Neuronal stem cell (in vitro differentiated cells): ENCODE measurements around the gene ESYT1.

Source experiments
- DNase-seq: peaks from one replicate; pipeline ENCODE4 v3.0.0-alpha.2; 2013; ENCODE audit warnings: low spot score
- H2AFZ ChIP-seq: one replicate; pipeline ENCODE4 v1.6.1; 2013; ENCODE audit warnings: mild to moderate bottlenecking, low read length, inconsistent platforms
- H2AK5ac ChIP-seq: 2 replicates; pipeline ENCODE4 v1.6.1; 2013; ENCODE audit warnings: low read depth, mild to moderate bottlenecking, inconsistent platforms, low read length, moderate library complexity, mixed read lengths
- H2BK120ac ChIP-seq: 2 replicates; pipeline ENCODE4 v1.6.1; 2013; ENCODE audit warnings: low read depth, mild to moderate bottlenecking, inconsistent platforms, low read length, moderate library complexity, mixed read lengths
- H2BK12ac ChIP-seq: one replicate; pipeline ENCODE4 v1.6.1; 2013; ENCODE audit warnings: low read length, inconsistent platforms
- H2BK15ac ChIP-seq: 2 replicates; pipeline ENCODE4 v1.6.1; 2013; ENCODE audit warnings: mild to moderate bottlenecking, low read length, inconsistent platforms, mixed read lengths
- H2BK5ac ChIP-seq: one replicate; pipeline ENCODE4 v1.6.1; 2013; ENCODE audit warnings: inconsistent platforms, mild to moderate bottlenecking, low read length, moderate library complexity
- H3K14ac ChIP-seq: one replicate; pipeline ENCODE4 v1.6.1; 2013; ENCODE audit warnings: low read length, inconsistent platforms
- H3K18ac ChIP-seq: 2 replicates; pipeline ENCODE4 v1.6.1; 2013; ENCODE audit warnings: low read length, inconsistent platforms
- H3K23ac ChIP-seq: 2 replicates; pipeline ENCODE4 v1.6.1; 2013; ENCODE audit warnings: low read depth, mild to moderate bottlenecking, mixed read lengths, low read length, inconsistent platforms; ENCODE audit not compliant: poor library complexity
- H3K27ac ChIP-seq: replicated peaks from 3 replicates; pipeline ENCODE4 v1.5.1; 2013; ENCODE audit warnings: low read length, inconsistent platforms
- H3K27me3 ChIP-seq, 3 experiments: 2 replicates each; pipeline ENCODE4 v1.6.1; 2013; ENCODE audit warnings: low read length in 3 of 3, mild to moderate bottlenecking in 2 of 3, inconsistent platforms in 1 of 3, low read depth in 1 of 3, mixed read lengths in 1 of 3, moderate library complexity in 1 of 3; ENCODE audit not compliant: control insufficient read depth in 3 of 3, insufficient read depth in 3 of 3
- H3K36me3 ChIP-seq, 2 donors: replicated peaks in 1 of 2; 2 replicates each; pipeline ENCODE4 v1.6.1; 2013; ENCODE audit warnings: low read length in 2 of 2; ENCODE audit not compliant: control insufficient read depth in 2 of 2, insufficient read depth in 2 of 2
- H3K4ac ChIP-seq: 2 replicates; pipeline ENCODE4 v1.6.1; 2013; ENCODE audit warnings: inconsistent platforms, mild to moderate bottlenecking, low read length, moderate library complexity
- H3K4me1 ChIP-seq, 2 donors: 1 replicate in 1 of 2; 2 replicates in 1 of 2; pipeline ENCODE4 v1.6.1; 2013; ENCODE audit warnings: low read length in 2 of 2, low read depth in 1 of 2; ENCODE audit not compliant: control insufficient read depth in 2 of 2, insufficient read depth in 1 of 2
- H3K4me2 ChIP-seq: one replicate; pipeline ENCODE4 v1.6.1; 2013; ENCODE audit warnings: mild to moderate bottlenecking, low read length, inconsistent platforms; ENCODE audit not compliant: insufficient read depth, poor library complexity, severe bottlenecking
- H3K4me3 ChIP-seq, 2 donors: 2 replicates each; pipeline ENCODE4 v1.5.1; 2013; ENCODE audit warnings: low read length in 2 of 2, mild to moderate bottlenecking in 2 of 2, inconsistent platforms in 1 of 2, moderate library complexity in 1 of 2
- H3K79me1 ChIP-seq: one replicate; pipeline ENCODE4 v1.6.1; 2013; ENCODE audit warnings: low read depth, mild to moderate bottlenecking, inconsistent platforms, low read length, moderate library complexity
- H3K9ac ChIP-seq: one replicate; pipeline ENCODE4 v1.6.1; 2013; ENCODE audit warnings: mild to moderate bottlenecking, low read depth, low read length, inconsistent platforms; ENCODE audit not compliant: poor library complexity
- H3K9me3 ChIP-seq, 2 donors: replicated peaks in 1 of 2; 2 replicates each; pipeline versions ENCODE3 to v1.6.1; 2013; ENCODE audit warnings: low read length in 2 of 2, mild to moderate bottlenecking in 2 of 2, inconsistent platforms in 1 of 2, low read depth in 1 of 2, mixed read lengths in 1 of 2, moderate library complexity in 1 of 2; ENCODE audit not compliant: control insufficient read depth in 2 of 2, insufficient read depth in 1 of 2
- H4K8ac ChIP-seq: one replicate; pipeline ENCODE4 v1.6.1; 2013; ENCODE audit warnings: low read depth, mild to moderate bottlenecking, inconsistent platforms, low read length, moderate library complexity
- H4K91ac ChIP-seq: one replicate; pipeline ENCODE4 v1.6.1; 2013; ENCODE audit warnings: low read length, low read depth, mild to moderate bottlenecking, inconsistent platforms; ENCODE audit not compliant: poor library complexity
- WGBS, 2 donors: extraction: QIAGEN DNeasy Blood & Tissue Kit; methylation state at CpG; one replicate each; pipeline ENCODE4 v1.1.7; 2013; ENCODE audit warnings: missing lambda C conversion rate in 2 of 2, mixed read lengths in 1 of 2; ENCODE audit not compliant: insufficient read length in 2 of 2, insufficient replicate concordance in 1 of 2; ENCODE audit errors: extremely low coverage in 2 of 2; 5-methylcytosine and 5-hydroxymethylcytosine counted together

Gene ESYT1

DNA sequence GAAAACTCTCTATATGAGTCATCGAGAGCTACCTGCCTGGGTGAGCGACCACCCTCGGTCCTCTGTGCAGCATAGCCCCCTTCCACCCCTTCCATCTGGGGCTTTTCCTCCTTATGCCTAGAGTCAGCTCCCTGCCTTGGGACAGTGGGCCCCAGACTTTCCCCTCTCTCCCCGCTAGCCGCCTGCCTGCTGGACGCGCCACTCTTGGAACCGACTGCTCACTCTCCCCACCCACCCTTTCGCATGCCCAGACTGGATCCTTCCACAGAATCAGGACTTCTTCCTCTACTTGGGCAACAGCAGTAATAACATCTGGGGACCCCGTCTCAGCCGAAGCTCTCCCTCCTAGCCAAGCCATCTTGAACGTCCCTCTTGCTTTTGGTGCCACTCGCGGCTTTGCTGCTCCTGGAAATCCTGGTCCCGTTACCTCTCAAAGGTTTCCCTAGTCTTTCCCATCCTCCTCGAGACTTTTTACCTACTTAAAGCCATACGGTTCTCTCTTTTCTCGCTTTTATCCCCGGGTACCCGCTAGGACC is 671 bp downstream of the ESYT1 start:
- no peaks in the 10 kb centered on the region for H3K79me1 ChIP-seq
- peak overlapping the region; percentile 92 for H3K14ac ChIP-seq
- peak overlapping the region; percentile 92 for H3K4me2 ChIP-seq
- H3K4ac ChIP-seq = no peak overlapping the region
- no peak overlapping the region for H2BK120ac ChIP-seq
- H4K8ac ChIP-seq = no peak overlapping the region
- H3K4me3 ChIP-seq = peak overlapping the region; percentile 82 to 83
- no peak overlapping the region for H4K91ac ChIP-seq
- peak overlapping the region; percentile 88 for H2AFZ ChIP-seq
- peak overlapping the region; percentile 44 for H2BK12ac ChIP-seq
- no peaks in the 10 kb centered on the region for H3K9me3 ChIP-seq
- H3K9ac ChIP-seq = peak overlapping the region; percentile 96
- H2BK5ac ChIP-seq = no peak overlapping the region
- H3K27me3 ChIP-seq = no peaks in the 10 kb centered on the region
- H3K18ac ChIP-seq = peak overlapping the region; percentile 95
- H3K27ac ChIP-seq = no peak overlapping the region
- H2BK15ac ChIP-seq = peak overlapping the region; percentile 76
- no CpG with 5 or more reads among the region's 20 CpGs for WGBS, 2 donors
- H3K23ac ChIP-seq = peak overlapping the region; percentile 77
- H3K4me1 ChIP-seq = peaks cover 13% of the 10 kb centered on the region in 2 donors
- H3K36me3 ChIP-seq = peaks cover 30 to 44% of the 10 kb centered on the region in 2 donors
- H2AK5ac ChIP-seq = peak overlapping the region; percentile 16
- no peak for DNase-seq

DNA sequence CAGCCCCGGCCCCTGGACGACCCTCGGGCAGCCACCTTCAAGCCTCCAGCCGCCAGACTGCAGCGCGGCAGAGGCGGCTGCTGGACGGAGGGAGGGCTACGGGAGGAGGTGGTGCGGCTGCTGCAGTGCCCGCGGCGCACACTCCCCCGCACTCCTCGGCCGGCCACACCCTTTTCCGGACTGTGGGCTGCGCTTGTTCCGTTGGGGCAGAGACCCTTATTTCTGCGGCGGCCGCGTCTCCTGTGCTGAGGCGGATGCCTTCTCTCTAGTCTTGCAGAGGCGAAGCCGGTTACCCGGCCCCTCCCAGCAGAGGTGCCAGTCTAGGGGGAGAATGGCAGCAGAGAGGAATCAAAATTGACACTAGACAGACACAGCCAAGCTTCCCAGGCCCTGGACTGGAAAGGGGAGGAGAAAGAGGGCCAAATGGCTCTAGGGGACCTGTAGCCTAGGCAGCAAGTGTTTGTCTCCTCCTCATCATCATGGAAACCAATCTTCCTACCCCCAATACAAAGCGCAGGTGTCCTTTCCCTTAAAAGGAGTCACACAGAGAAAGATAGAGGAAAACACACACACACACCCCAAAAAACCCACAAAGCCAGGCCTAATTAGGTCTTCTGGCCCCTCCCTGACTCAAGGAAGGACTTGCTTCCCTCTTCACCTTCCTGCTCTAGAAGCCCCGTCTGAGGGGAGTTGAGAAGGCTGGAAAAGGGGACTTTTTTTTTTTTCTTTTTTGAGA is 1.3 kb downstream of the ESYT1 start:
- H3K9me3 ChIP-seq = no peaks in the 10 kb centered on the region
- H3K23ac ChIP-seq = peak overlapping the region; percentile 31
- H3K79me1 ChIP-seq = no peaks in the 10 kb centered on the region
- peak overlapping the region; percentile 82 to 83 for H3K4me3 ChIP-seq
- H3K4ac ChIP-seq = no peak overlapping the region
- DNase-seq = no peak
- H2BK15ac ChIP-seq = no peak overlapping the region
- no peak overlapping the region for H3K27ac ChIP-seq
- no peak overlapping the region for H3K14ac ChIP-seq
- H2AFZ ChIP-seq = peak overlapping the region; percentile 88
- peak overlapping the region; percentile 95 for H3K18ac ChIP-seq
- H4K8ac ChIP-seq = no peak overlapping the region
- H4K91ac ChIP-seq = no peak overlapping the region
- WGBS, 2 donors = no CpG with 5 or more reads among the region's 29 CpGs
- H3K36me3 ChIP-seq = peaks cover 33 to 46% of the 10 kb centered on the region in 2 donors
- no peak overlapping the region for H2BK120ac ChIP-seq
- H2BK12ac ChIP-seq = no peak overlapping the region
- peak overlapping the region; percentile 96 for H3K9ac ChIP-seq
- H2BK5ac ChIP-seq = no peak overlapping the region
- H2AK5ac ChIP-seq = no peak overlapping the region
- peak overlapping the region; percentile 92 for H3K4me2 ChIP-seq
- peaks cover 13% of the 10 kb centered on the region in 2 donors for H3K4me1 ChIP-seq
- H3K27me3 ChIP-seq = no peaks in the 10 kb centered on the region

DNA sequence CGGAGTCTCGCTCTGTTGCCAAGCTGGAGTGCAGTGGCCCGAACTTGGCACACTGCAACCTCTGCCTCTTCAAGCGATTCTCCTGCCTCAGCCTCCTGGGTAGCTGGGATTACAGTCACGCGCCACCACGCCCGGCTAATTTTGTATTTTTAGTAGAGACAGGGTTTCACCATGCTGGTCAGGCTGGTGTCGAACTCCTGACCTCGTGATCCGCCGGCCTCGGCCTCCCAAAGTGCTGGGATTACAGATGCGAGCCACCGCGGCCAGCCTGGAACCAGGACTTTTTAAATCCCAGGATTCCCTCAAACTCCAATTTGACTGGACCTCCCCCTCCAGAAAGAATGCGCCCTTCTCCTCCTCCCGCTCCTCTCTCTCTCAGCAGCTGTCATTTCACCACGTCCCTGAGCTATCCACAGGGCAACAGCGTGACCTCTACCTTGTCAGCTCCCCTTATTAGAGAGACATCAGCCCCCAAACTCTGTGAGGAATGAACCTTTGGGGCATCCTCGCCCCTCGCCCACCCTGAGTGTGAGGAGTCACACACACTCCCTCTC is 2.0 kb downstream of the ESYT1 start:
- no peak overlapping the region for H3K23ac ChIP-seq
- H2BK5ac ChIP-seq = no peak overlapping the region
- no peak overlapping the region for H3K14ac ChIP-seq
- no peaks in the 10 kb centered on the region for H3K27me3 ChIP-seq
- no peaks in the 10 kb centered on the region for H3K79me1 ChIP-seq
- peak overlapping the region in 1 of 2 donors; percentile 83 for H3K4me3 ChIP-seq
- no peak overlapping the region for H2BK120ac ChIP-seq
- no peak overlapping the region for H3K27ac ChIP-seq
- no peak overlapping the region for H2BK12ac ChIP-seq
- DNase-seq = no peak
- no peak overlapping the region for H2BK15ac ChIP-seq
- H3K18ac ChIP-seq = no peak overlapping the region
- H3K4me1 ChIP-seq = peaks cover 13% of the 10 kb centered on the region in 2 donors
- H3K9ac ChIP-seq = no peak overlapping the region
- no peaks in the 10 kb centered on the region for H3K9me3 ChIP-seq
- H3K36me3 ChIP-seq = peaks cover 33 to 47% of the 10 kb centered on the region in 2 donors
- H2AK5ac ChIP-seq = no peak overlapping the region
- no peak overlapping the region for H4K91ac ChIP-seq
- no peak overlapping the region for H2AFZ ChIP-seq
- no CpG with 5 or more reads among the region's 22 CpGs for WGBS, 2 donors
- no peak overlapping the region for H4K8ac ChIP-seq
- H3K4ac ChIP-seq = no peak overlapping the region
- H3K4me2 ChIP-seq = no peak overlapping the region

DNA sequence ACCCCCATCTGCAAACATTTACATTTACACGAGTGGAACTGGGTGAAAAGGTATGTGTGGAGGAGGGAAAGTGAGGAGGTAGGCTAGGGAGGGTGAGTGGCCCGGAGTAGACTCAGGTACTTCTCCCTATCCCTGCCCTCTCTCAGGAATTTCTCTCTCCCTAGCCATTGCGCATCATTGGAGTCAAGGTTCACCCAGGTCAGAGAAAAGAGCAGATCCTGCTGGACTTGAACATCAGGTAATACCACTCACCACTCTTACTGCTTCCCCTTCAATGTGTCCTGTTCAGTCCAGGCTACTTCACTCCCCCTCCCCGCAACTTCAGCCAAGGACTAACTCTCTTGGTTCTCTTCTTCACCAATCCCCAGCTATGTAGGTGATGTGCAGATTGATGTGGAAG is 2.8 kb downstream of the ESYT1 start:
- no peak overlapping the region for H3K4ac ChIP-seq
- no peak overlapping the region for H2AK5ac ChIP-seq
- H2AFZ ChIP-seq = no peak overlapping the region
- no peak overlapping the region for H3K4me2 ChIP-seq
- WGBS, 2 donors = no CpG with 5 or more reads among the region's 4 CpGs
- DNase-seq = no peak
- H2BK12ac ChIP-seq = no peak overlapping the region
- H2BK15ac ChIP-seq = no peak overlapping the region
- no peak overlapping the region for H3K23ac ChIP-seq
- no peak overlapping the region for H3K9ac ChIP-seq
- H3K27ac ChIP-seq = no peak overlapping the region
- no peaks in the 10 kb centered on the region for H3K27me3 ChIP-seq
- no peak overlapping the region for H2BK5ac ChIP-seq
- no peak overlapping the region for H2BK120ac ChIP-seq
- H3K4me3 ChIP-seq = no peak overlapping the region
- H4K8ac ChIP-seq = no peak overlapping the region
- H3K18ac ChIP-seq = no peak overlapping the region
- H3K4me1 ChIP-seq = peaks cover 13% of the 10 kb centered on the region in 2 donors
- peaks cover 33 to 55% of the 10 kb centered on the region in 2 donors for H3K36me3 ChIP-seq
- H4K91ac ChIP-seq = no peak overlapping the region
- H3K14ac ChIP-seq = no peak overlapping the region
- no peaks in the 10 kb centered on the region for H3K9me3 ChIP-seq
- H3K79me1 ChIP-seq = no peaks in the 10 kb centered on the region
